Caco-2 (cell line): ENCODE measurements around the gene SLC25A53. TPM values are rescaled to one million over a fixed set of nuclear protein-coding genes. Genes with fewer than 3 reads are reported as not detected.

Source experiments
- BruUV-seq: library from RNA; stranded (reverse); fragments of 400-500 nt; replicated peaks from 2 replicates; lab custom pipeline; 2021; lab: Mats Ljungman, UMichigan
- CTCF ChIA-PET: fragments of 300-600 bp; sonication (Branson Sonifier 250); formaldehyde crosslinking; loops from one replicate; lab custom pipeline; 2022; ENCODE audit warnings: antibody characterized with exemption; lab: Charles Lee
- POLR2A ChIA-PET: fragments of 300-600 bp; sonication (Branson Sonifier 250); formaldehyde crosslinking; loops from one replicate; lab custom pipeline; 2022; ENCODE audit warnings: antibody characterized with exemption; lab: Charles Lee
- DNase-seq, 2 experiments: peaks; one replicate each; pipeline versions ENCODE4 v3.0.0 to v3.0.0-alpha.2; 2020 to 2022
- H3K27me3 ChIP-seq: replicated peaks from 2 replicates; pipeline ENCODE4 v1.6.0; 2011; ENCODE audit warnings: low read length; ENCODE audit not compliant: control insufficient read depth, insufficient read depth
- H3K36me3 ChIP-seq: 2 replicates; pipeline ENCODE4 v1.5.1; 2011; ENCODE audit warnings: low read length; ENCODE audit not compliant: control insufficient read depth, insufficient read depth
- H3K4me1 ChIP-seq: fragments of 250-450 bp; sonication (Bioruptor Pico); 2 replicates; pipeline ENCODE4 v1.5.1; 2020; ENCODE audit warnings: mild to moderate bottlenecking
- H3K4me3 ChIP-seq: 2 replicates; pipeline ENCODE4 v1.5.1; 2011; ENCODE audit warnings: low read depth, mild to moderate bottlenecking, control low read depth, low read length
- H3K9me3 ChIP-seq: fragments of 250-450 bp; sonication (Bioruptor Pico); 2 replicates; pipeline ENCODE4 v1.5.1; 2020; ENCODE audit warnings: mild to moderate bottlenecking, moderate library complexity
- H3K27ac Mint-ChIP-seq: one replicate; pipeline ENCODE4 v1.8.0; 2022; ENCODE audit warnings: mixed read lengths; ENCODE audit not compliant: unreplicated experiment
- H3K27me3 Mint-ChIP-seq: one replicate; pipeline ENCODE4 v1.8.0; 2022; ENCODE audit warnings: mixed read lengths; ENCODE audit not compliant: insufficient read depth, unreplicated experiment
- H3K36me3 Mint-ChIP-seq: one replicate; pipeline ENCODE4 v1.8.0; 2022; ENCODE audit warnings: mild to moderate bottlenecking, mixed read lengths; ENCODE audit not compliant: insufficient read depth, unreplicated experiment
- H3K4me1 Mint-ChIP-seq: one replicate; pipeline ENCODE4 v1.8.0; 2022; ENCODE audit warnings: low read depth, mixed read lengths; ENCODE audit not compliant: unreplicated experiment
- H3K4me3 Mint-ChIP-seq: one replicate; pipeline ENCODE4 v1.8.0; 2022; ENCODE audit warnings: mild to moderate bottlenecking, moderate library complexity, mixed read lengths; ENCODE audit not compliant: unreplicated experiment
- H3K9me3 Mint-ChIP-seq: one replicate; pipeline ENCODE4 v1.8.0; 2022; ENCODE audit warnings: mixed read lengths; ENCODE audit not compliant: unreplicated experiment
- intact Hi-C: fragments of 100-400 bp; cut with micrococcal nuclease; formaldehyde crosslinking; loops from one replicate; pipeline ENCODE4 v1.10.0; 2022; ENCODE audit not compliant: unreplicated experiment
- total RNA-seq: library from RNA; stranded (reverse); gene quantifications from 2 replicates; pipeline ENCODE4 v1.2.3, GENCODE V29; 2022
- TF ChIP-seq, protein P1 (sequence below), 2 experiments: fragments of 200-600 bp in 1 of 2; IDR thresholded peaks; 1 replicate in 1 of 2; 2 replicates in 1 of 2; pipeline versions ENCODE4 v1.5.1 to v1.8.0; 2011 to 2022; ENCODE audit warnings: antibody characterized with exemption in 1 of 2, control low read depth in 1 of 2, inconsistent platforms in 1 of 2, low read depth in 1 of 2, low read length in 1 of 2, mild to moderate bottlenecking in 1 of 2, moderate library complexity in 1 of 2; ENCODE audit not compliant: insufficient read depth in 1 of 2, severe bottlenecking in 1 of 2, unreplicated experiment in 1 of 2

SLC25A53 gene
- total RNA-seq, 1 experiment from 2014 or later, result 3.2 TPM

DNA sequence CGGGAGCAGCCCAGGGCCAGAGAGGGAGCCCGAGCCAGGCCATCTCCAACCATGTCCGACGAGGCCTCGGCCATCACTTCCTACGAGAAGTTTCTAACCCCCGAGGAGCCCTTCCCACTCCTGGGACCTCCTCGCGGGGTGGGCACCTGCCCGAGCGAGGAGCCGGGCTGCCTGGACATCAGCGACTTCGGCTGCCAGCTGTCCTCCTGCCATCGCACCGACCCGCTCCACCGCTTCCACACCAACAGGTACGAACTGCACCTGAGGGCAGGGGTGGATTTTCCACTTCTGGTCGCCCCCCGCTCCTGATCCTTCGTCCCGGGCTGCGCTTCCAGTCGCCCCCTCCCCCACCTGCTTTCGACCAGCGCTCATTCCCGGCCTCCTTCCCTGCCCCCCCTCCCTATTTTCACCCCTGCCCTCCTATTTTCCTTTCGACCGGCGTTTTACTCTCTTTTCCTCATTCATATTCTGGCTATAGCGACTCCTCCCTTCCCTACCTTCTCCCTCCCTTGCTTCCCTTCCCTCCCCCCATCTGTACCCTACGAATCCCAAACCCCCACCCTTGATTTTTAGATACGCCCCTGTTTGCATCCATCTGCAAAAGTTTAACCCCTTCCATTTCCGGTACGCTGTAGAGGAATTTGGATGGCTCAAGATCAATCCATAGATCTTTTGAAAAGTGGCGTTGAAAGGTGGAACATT is 10.1 kb upstream of the SLC25A53 start:
- Histone ChIP-seq H3K4me3 (peak overlapping the region; percentile 90), H3K9me3 (no peaks in the 10 kb centered on the region), H3K4me1 (no peaks in the 10 kb centered on the region), H3K27me3 (no peaks in the 10 kb centered on the region), H3K36me3 (no peaks in the 10 kb centered on the region)
- no peaks in the 10 kb centered on the region for H3K27me3 Mint-ChIP-seq
- no peaks in the 10 kb centered on the region for H3K9me3 Mint-ChIP-seq
- no peak for DNase-seq
- TF ChIP-seq, protein P1, sequence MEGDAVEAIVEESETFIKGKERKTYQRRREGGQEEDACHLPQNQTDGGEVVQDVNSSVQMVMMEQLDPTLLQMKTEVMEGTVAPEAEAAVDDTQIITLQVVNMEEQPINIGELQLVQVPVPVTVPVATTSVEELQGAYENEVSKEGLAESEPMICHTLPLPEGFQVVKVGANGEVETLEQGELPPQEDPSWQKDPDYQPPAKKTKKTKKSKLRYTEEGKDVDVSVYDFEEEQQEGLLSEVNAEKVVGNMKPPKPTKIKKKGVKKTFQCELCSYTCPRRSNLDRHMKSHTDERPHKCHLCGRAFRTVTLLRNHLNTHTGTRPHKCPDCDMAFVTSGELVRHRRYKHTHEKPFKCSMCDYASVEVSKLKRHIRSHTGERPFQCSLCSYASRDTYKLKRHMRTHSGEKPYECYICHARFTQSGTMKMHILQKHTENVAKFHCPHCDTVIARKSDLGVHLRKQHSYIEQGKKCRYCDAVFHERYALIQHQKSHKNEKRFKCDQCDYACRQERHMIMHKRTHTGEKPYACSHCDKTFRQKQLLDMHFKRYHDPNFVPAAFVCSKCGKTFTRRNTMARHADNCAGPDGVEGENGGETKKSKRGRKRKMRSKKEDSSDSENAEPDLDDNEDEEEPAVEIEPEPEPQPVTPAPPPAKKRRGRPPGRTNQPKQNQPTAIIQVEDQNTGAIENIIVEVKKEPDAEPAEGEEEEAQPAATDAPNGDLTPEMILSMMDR (IDR thresholded peaks at IDR 0.05; ENCODE audit: insufficient read depth in 1 of 2, low read depth in 1 of 2, low read length in 1 of 2, severe bottlenecking in 1 of 2, unreplicated experiment in 1 of 2), result no peak
- H3K36me3 Mint-ChIP-seq, result peaks cover 5% of the 10 kb centered on the region
- peak overlapping the region; percentile 73 for H3K27ac Mint-ChIP-seq
- ChIA-PET POLR2A (interaction anchor here (1.7 kb wide), 1 partner anchor 10 kb away, joined by 5 read pairs; the partner anchor contains the start of gene SLC25A53), CTCF (interaction anchor here (0.6 to 0.7 kb wide), 3 partner anchors 10 to 29 kb away, joined by 3 to 8 read pairs (median 4); partner anchors contain the start of gene SLC25A53)
- intact Hi-C loops, result no loop called here
- no peaks in the 10 kb centered on the region for H3K4me1 Mint-ChIP-seq
- H3K4me3 Mint-ChIP-seq, result peak overlapping the region; percentile 78
- no TSS peak for BruUV-seq

GRCh38 chrX:104165894-104166734 is 9.3 kb upstream of the SLC25A53 start, which contains the start of gene FAM199X:
Gene FAM199X (plus strand): TSS chrX:104166453. CDS start chrX:104166786, 333 bp downstream.
- no peaks in the 10 kb centered on the region for H3K27me3 Mint-ChIP-seq

More at GRCh38 chrX:104165894-104166734, 9.3 kb upstream of the SLC25A53 start, which contains the start of gene FAM199X:
- Mint-ChIP-seq H3K27ac (peak within 1 kb of the TSS; percentile 73), H3K36me3 (peaks cover 5% of the 10 kb centered on the region), H3K9me3 (no peaks in the 10 kb centered on the region), H3K4me1 (no peaks in the 10 kb centered on the region), H3K4me3 (peak within 1 kb of the TSS; percentile 78)
- Histone ChIP-seq H3K4me3 (peak within 1 kb of the TSS; percentile 90), H3K9me3 (no peaks in the 10 kb centered on the region), H3K27me3 (no peaks in the 10 kb centered on the region), H3K4me1 (no peaks in the 10 kb centered on the region), H3K36me3 (no peaks in the 10 kb centered on the region)
- intact Hi-C loops, result no loop called here
- POLR2A ChIA-PET, result interaction anchor here (1.7 kb wide), 1 partner anchor 9 kb away, joined by 5 read pairs; the partner anchor contains the start of gene SLC25A53
- CTCF ChIA-PET, result interaction anchor here (0.6 to 0.7 kb wide), 2 partner anchors 9 kb away, joined by 3 read pairs; partner anchors contain the start of gene SLC25A53
- DNase-seq, result peak; percentile 86 to 91
- TF ChIP-seq, protein P1 (IDR thresholded peaks at IDR 0.05; ENCODE audit: insufficient read depth in 1 of 2, low read depth in 1 of 2, low read length in 1 of 2, severe bottlenecking in 1 of 2, unreplicated experiment in 1 of 2), result peak; percentile 40 to 66
- no TSS peak for BruUV-seq
